GM04503 (cell line): ENCODE data around the gene TNIK.

Experiments
- DNase-seq: peaks from one replicate; pipeline ENCODE4 v3.0.0-alpha.2; 2012; ENCODE audit warnings: low read depth

TNIK gene

DNA sequence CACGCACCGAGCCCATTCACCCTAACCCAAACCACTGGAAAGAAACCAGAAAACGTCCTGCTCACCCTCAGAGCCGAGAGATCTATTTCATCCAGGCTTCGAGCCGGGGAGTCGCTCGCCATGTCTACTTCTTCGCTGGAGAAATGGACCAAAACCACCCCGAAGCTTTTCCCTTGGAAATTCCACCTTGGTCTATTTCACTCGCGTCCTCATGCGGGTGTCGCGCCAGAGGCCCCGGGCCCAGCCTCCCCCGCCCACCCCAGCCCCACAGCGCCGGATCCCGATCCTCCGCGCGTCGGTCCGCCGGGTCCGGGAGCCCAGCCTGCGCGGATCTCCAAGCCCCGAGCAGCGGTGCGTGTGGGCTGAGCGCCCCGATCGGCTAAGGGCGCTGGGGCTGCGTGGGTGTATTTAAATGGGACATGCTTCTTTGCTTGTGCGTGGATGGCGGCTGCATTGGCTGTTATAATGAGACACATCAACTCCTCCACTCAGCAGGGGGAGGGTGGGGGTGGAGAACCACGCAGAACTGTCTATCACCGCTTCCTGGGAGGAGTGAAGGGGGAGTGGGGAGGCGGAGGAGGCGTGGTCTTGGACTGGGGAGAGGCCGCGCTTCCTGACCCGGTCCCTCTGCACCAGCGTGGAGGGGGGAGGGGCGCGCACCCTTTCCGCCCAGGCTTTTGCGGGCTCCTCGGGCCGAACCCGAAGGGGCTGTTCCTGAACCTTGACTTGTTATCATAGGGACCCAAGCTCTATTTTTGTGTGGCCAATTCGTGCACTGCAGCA is at the start of gene TNIK:
TNIK (minus strand) TSS at position 464 of the 783 bp plus-strand sequence; CDS start at position 122, 342 bp downstream.
- peak; percentile 51 for DNase-seq

DNA sequence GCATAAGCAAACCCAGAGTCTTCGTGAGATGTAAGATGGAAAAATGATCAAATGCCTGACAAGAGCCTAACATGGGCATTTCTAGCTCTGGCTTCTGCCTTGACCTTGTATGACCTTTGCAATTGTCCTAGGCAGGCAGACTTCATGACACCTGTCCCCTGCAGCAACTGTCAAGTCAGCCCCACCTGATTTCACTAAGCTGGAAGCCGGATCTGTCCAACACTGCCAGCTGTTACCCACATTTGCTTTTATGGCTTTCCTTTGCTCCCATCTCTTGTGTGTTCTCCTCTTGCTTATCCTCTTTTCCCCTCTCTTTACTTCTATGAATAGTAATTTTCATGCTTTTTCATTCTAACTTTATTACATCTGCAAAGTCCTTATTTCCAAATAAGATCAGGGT is 48.5 kb upstream of the TNIK start:
- no peak for DNase-seq

DNA sequence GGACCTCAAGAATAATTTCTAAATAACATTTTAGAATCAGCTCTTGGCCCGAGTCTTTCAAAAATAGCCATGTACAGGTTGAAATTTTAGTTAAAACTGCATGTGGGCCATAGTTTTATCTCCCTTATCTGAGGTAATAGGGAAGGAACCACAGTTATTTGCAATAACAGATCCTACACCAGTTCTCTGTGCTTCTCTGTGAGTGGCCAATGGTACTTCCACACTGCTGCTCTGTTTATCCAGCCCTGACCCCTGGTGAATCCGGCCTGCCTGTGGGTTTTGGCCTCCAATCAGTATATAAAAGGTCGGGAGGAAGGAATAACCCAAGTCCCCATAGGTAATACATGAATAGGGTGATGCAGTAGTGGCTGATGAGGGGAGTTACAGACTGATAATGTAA is 48.0 kb upstream of the TNIK start:
- DNase-seq = no peak

DNA sequence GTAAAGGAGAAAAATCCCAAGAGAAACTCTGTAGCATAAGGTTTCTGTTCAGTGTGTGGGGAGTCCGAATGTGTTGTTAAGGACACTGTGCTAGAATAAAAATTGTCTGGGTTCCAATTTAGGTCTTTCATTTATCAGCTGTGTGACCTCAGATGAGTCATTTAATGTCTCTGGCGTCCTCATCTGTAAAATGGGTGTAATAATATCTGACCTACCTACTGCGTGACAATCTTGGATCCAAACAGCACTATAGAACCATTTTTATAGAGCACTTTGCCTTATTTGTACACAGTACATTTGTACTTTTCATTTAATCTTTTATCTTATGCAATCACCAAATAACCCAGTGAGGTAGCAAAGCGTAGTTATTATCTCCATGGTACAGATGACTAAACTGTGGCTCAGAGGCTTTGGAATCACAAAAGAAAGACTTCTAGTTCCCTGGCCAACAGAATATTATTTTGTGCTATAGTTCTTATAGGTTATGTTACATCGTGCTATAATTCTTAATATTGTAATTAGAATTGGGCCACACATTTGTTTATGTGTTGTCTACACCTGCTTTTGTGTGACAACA is 46.6 kb upstream of the TNIK start:
- no peak for DNase-seq

DNA sequence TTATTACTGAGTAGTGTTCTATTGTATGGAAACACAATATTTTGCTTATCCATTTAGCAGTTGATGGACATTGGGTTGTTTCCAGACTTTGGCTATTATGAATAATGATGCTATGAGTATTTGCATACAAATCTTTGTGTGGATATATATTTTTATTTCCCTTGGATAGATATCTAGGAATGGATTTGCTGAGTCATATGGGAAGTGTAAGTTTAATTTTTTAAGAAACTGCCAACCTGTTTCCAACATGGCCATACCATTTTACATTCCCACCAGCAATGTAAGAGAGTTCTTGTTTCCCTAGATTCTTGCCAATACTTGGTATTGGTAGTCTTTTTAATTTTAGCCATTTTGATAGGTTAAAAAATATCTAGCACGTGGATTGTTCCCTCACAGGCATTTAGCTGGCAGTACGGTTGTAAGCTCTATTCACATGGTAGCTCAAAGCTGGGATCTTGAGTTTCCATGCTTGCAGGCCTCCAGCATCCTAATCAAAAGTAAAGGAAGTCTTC is 45.7 kb upstream of the TNIK start:
- DNase-seq = no peak

DNA sequence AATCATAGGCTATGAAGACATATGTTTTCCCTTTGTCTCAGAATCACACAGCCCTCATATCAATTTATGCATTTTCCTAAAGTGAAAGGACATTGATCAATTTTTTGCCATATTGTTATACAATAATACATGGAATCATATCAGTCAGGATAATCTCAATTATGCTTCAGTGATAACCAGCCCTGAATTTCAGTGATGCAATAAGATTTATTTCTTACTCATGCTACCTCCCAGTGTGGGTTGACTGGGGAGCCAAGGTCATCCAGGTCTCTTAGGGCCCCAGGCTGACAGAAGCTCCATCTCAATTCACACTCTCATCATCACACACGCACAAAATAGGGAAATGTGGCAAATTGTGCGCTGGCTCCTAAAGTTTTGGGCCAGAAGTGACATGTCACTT is 44.2 kb upstream of the TNIK start:
- DNase-seq = no peak

DNA sequence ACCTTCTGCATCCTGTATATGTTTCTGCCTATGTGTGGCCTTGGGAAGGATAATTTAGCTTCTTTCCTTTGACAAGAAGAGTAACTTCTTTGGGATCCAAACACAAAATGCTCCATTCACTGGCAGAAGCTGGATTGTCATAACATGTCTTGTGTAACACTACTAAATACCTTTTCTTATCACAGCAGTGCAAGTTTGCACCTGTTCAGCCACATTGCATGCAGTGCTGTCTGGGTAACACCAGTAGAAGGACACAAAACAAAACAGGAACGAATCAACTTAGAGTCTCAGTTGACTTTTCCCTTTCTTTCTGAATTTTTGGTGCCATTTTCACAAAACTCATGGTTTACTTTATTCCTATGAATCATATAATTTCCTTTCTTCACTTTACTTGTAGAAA is 43.6 kb upstream of the TNIK start:
- no peak for DNase-seq

DNA sequence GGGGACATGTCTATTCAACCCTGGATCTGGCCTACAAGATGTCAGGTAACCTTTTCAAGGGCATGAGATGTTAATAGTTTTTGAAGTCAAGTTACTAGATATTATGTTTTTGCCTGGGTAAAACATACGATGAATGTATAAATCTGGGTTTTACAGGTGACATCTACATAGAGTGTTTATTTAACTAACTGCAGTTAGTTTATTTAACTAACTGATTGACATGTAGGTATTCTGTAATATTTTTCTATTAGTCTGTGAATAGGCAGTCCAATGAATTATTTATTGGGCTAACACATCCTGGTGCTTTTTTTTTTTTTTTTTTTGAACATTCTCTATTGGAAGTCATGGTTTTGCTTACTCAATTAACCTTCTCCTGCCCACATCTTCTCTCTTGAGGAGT is 38.7 kb upstream of the TNIK start:
- DNase-seq = no peak

DNA sequence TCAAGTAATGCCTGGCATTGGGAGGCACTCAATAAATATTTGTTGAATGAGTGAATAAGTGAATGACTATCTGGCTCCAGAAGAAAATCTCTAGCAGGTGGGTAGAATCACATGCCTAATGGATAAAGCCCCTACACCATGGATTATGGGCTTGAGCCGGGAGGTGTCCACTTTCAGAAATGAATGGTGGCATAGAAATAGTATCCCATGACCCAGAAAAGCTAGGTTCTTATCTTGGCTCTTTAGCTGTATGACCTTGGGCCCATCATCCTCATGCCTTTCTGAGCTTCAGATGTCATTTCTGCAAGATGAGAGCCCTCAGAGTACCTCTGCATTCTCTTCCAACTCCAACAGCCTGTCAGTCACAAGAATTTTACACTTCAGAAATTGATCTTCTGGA is 37.3 kb upstream of the TNIK start:
- DNase-seq = no peak

DNA sequence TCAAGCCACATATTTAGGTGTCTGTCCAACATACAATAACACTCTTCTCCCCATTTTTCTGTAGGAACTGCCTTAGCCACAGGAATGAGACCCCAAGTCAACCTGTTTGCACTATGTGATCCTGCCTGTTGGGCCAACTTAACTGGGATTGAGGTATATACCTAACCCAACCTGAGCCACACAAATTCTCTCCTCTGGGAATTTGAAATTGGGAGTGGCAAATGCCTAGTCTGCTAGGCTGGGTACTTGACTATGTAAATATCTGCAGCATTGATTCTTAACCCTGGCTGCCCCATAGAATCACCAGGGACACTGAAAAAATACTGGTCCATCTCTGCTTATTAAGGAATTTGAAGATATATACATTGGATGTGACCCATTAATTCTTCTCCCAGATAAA is 35.2 kb upstream of the TNIK start:
- DNase-seq = no peak

DNA sequence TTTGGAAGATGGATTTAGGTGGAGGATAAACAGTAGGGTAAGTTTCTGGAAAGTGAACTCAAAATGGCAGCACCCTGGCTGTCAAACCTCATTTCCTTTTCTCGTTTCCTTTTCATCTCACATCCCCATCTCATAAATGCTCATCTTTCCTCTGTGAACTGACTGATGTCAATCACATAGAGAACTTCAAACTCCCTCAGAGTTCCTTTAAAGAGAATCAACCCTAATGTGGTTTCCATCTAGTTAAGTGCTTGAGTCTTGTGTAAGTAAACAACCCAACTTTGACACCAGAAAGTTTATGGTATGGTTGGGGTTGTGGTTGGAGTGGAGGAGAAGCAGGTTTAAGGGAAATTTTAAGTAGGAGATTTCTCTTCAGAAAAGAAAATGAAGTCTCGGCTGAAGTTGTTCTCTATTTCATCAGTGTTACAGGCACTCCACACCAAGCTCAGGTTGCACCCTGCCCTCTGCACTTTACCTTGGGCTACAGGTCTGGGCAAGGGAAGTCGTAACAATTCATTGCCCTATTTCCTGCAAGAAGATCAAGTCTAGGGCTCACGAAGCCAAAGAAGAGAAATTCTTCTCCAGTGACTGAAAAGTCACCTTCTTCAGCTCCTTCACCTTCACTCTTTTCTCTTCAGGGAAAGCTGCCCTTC is 34.4 kb upstream of the TNIK start:
- DNase-seq = no peak

DNA sequence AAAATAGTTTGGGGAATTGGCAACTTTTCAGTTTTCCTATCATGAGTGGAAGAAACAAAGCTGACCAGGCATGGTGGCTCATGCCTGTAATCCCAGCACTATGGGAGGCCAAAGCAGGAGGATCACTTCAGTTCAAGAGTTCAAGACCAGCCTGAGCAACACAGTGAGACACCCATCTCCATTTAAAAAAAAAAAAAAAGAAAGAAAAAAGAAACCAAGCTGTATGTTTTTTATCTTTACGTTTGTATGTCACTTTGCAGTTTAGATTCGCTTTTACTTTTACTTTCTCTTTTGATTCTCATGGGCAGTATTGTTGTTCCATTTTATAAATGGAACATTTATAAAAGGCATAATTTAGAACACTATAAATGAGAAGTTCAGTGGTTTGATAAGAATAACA is 31.2 kb upstream of the TNIK start:
- DNase-seq = no peak

DNA sequence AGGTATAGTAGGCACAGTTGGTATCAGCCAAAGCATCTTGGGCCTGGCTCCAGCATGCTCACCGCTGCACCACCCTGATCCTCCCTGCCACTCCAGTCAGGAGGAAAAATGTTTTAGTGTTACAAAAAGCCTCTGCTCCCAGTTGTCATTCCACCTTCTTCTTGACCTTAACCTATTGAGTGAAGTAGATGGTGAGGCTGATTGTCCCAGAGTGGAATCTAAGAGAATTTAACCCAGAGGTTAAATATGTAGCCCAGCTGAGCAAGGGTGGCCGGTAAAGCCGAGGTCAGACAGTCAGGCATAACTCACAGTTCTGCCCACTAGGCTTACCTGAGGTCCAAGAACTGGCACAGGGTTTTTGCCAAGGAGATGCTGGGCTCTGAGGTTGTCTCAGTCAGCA is 30.7 kb upstream of the TNIK start:
- DNase-seq = no peak

DNA sequence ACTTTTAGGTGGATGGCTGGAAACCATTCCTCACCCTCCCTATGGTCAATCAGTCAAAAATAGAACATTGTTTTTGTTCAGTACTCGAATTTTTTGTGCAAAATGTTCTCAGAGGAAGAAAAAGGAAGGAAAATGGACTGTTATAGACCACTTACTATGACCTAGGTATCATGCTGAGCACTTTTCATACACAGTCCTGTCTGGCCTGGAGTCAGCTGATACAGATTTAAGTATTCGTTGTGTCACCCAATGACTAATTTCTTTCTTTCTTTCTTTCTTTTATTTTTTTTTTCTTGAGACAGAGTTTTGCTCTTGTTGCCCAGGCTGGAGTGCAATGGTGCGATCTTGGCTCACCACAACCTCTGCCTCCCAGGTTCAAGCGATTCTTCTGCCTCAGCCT is 29.1 kb upstream of the TNIK start:
- no peak for DNase-seq

DNA sequence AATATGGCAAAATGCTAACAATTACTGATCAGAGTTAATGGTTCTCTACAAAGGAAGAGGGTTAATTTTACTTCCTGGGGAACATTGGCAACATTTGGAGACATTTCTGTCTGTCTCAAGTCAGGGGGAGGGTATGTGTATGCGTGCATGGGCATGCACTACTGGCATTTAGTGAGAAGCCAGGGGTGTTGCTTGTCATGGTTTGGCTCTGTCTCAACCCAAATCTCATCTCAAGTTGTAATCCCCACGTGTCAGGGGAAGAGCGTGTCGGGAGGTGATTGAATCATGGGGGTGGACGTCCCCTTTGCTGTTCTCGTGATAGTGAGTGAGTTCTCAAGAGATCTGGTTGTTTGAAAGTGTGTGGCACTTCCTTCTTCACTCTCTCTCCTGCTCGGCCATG is 28.3 kb upstream of the TNIK start:
- no peak for DNase-seq

DNA sequence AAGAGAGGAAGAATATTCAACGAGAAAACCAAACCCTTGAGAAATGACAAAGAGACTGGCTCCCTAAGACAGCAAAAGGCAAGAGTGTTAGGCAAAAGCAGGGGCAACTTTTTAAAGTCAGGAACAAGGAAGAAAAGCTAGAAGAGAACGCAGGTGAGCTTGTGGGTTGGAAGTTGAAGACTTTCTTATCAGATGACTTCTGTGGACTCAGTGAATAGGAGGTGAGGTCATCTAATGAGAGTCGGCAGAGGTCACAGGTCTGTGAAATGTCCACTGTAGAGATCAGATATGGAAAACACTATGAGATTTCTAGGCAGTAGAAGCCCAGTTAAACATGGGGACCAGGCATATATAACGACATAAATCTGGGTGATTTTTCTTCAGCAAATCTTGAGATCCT is 27.2 kb upstream of the TNIK start:
- no peak for DNase-seq

DNA sequence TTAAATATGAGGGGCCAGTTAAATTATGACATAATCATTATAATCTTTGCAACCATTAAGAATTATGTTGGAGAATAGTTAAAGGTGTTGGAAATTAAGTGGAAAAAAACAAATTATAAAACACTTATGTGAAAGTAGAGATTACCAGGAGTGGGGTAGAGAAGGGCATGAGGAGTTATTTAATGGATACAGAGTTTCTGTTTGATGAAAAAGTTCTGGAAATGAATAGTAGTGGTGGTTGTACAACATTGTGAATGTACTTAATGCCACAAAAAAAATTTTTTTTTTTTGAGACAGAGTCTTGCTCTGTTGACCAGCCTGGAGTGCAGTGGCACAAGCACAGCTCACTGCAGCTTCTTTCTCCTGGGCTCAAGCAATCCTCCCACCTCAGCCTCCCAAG is 25.1 kb upstream of the TNIK start:
- no peak for DNase-seq

DNA sequence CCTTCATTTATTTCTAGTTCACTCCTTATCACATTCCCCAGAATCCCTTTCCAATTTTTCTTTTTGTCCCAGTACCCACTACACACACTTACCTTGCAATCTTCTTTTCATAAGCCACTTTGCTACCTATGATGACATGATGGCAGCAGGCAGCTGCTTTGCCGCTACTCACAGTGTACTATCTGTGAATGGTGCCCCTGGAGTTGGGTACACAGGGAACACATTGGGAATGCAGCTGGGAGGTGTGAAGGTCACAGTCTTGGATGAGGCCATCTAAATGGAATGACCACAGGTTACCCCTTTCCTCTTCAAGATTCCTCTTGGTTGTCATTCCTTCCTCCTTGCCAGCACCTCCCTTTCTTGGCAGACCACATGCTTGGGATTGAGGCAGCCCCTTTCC is 20.8 kb upstream of the TNIK start:
- no peak for DNase-seq

DNA sequence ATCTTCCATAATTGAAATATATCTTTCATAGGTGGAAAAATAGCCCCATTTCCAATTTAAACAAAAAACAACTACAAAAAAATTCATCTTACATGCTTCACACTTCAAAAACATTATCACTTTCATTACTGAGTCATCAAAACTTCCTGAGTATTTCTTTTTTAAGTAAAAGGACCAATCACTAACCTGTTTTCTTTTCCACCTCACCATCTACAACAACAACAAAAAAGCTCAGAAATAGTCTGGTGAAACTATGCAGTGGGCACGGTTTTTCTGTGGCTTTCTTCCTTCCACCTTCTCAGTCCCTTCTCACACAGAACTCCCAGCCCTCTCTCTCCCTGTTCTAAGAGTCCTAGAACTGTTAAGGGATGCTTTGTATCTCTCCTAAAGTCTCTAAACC is 20.3 kb upstream of the TNIK start:
- DNase-seq = no peak

DNA sequence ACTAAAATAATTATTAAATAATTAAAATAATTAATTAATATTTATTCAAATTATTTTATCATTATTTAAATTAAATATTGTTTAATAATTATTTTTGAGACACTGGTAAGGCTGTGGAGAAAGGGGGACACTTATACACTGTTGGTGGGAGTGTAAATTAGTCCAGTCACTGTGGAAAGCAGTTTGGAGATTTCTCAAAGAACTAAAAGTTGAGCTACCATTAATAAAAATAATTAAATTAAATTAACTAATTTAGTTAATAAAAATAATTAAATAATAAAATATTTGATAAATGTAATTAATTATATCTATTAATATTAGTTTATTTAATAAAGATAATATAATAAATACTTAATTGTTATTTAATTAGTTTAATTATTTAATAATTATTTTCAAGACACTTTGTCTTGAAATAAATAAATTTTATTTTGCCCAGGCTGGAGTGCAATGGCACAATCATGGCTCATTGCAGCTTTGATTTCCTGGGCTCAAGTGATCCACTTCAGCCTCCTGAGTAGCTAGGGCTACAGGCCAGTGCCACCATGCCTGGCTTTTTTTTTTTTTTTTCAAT is 16.4 kb upstream of the TNIK start:
- no peak for DNase-seq

DNA sequence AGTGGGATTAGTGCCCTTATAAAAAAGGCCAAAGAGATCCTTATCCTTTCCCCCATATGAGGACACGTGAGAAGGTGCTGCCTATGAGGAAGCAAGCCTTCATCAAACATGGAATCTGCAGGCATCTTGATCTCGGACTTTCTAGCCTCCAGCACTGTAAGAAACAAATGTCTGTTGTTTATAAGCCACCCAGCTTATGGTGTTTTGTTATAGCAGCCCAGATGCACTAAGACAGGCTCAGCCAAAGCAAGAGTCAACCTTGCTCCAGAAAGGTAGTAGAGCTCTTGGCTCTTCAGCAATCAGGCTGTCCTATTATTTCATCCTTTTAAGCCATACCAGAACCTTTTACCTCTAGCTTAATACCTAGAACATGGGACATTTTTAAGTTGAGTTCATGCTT is 12.3 kb upstream of the TNIK start:
- no peak for DNase-seq

DNA sequence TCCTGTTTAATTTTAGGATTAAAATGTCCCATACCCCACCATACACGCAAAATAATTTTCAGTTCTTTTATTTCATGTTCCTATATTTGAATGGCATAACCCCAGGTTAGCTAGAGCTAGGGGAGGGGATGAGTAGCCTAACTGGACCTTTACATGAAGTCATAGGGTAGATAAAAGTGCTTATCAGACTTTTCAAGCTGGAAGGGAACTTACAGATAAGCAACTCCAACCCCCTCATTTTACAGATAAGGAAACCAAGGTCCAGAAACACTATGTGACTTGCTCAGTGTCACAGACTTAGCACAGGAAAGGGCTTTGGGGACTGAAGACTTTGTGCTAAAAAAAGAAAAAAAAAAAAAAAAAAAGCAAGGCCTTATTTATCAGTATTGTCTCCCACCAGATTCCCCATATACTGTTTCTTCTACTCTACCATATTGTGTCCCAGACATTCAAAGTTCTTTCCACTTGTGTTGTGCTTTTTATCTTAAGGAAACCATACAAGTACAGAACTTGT is 10.6 kb upstream of the TNIK start:
- DNase-seq = no peak

DNA sequence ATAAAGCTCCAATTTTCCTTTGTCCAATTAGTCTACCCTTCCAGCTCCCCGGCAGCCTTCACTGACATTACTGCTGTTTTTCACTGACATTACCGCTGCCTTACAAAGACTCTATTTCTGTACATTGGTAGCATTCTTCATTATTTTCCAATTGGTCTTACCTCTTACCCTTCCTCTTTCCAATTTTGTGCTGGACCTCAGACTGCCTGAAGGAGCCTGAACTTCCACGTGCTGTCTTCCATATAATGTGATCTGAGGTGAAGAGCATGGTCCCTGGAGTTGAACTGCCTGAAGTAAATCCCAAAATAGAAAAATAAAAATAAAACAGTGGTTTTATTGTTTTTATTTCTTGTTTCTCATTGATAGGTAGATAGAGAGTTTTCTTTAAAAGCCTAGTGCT is 9.2 kb upstream of the TNIK start:
- DNase-seq = no peak
